Stimulated activated CD4-positive, alpha-beta T cell treated with anti-CD3 and anti-CD28 coated beads, Interleukin-15, amount 100 ng/mL, for 48 hours (primary cell): ENCODE measurements around the gene RPL36.
A peak's percentile ranks its signal among the peaks of the same experiment; 100 is the strongest.
"Not testable (repeated sequence)": the region's sequence is repeated elsewhere in the genome, so short reads cannot be mapped to it uniquely, and the experiment has no call there.

Source experiments
- DNase-seq, 2 donors: peaks; one replicate each; pipeline ENCODE4 v3.0.0-alpha.2; 2020; ENCODE audit warnings: low read depth in 2 of 2

RPL36 gene

DNA sequence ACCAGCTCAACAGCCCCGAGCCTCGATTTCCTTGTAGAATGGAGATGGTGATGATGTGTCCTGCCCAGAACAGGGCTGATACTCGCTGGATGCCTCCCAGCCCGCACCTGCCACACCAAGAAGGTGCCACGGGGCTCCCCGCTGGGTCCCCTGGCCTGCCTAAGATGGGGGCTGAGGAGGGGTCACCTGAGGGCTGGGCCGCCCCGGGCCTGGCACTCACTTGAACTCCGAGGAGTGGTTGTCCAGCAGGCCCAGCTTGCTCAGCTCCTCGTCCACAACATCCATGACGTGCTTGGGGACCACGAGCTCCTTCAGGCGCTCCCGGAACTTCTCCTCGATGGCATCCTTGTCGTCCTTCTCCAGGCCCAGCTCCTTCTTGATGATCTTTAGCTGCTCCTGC is 15.5 kb downstream of the RPL36 start:
- DNase-seq, result no peak

DNA sequence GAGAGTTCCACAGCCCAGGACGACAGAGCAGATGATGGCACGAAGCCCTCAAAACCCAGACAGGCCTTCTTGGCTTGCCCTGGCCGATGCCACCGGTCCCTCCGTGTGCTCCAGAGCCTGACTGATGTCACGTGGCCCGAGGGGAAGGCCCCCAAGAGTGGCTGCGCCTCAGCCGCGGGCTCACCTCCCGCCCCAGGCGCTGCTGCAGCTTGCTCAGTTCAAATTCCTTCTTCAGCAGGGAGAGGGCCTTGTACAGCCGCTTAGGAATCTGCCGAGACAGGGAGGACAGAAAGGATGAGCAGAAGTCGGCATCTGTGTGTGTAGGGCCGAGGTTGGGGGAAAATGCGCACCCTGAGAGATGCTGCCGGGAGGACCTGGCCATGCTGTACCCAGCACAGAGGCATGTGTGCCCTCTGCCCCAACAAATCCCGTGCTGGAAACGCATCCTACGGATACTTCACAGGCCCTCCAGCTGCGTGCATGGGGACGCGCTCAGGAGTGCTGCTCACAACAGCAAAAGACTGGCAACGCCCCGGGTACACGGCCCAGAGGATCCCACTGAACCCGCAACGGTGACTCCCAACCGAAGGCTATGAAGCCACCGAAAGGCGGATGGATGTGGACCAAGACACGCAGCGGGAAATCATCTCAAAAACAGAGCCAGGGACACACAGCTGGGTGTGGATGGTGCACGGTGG is 16.9 kb downstream of the RPL36 start:
- DNase-seq, result no peak

- DNase-seq, result no peak
Observed at GRCh38 chr19:5707576-5708575, 17.8 kb downstream of the RPL36 start.

DNA sequence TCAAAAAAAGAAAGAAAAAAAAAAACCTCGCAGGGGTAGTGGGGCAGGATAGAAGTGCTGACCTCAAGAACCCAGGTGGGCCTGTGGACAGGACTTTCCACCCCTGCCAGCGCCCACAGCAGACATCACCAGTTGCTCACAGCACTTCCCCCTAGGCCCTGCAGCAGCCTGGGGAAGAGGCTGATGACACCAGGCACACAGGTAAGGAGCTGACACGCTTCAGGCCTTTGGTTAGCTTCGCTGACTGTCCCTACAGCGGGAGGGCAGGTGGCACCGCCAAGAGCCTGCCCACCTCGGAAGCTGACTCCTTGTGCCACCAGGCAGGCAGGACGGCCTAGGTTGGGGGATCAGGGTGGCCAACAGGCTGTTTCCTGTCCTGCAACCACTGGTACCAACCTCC is 20.9 kb downstream of the RPL36 start:
- DNase-seq, result no peak

DNA sequence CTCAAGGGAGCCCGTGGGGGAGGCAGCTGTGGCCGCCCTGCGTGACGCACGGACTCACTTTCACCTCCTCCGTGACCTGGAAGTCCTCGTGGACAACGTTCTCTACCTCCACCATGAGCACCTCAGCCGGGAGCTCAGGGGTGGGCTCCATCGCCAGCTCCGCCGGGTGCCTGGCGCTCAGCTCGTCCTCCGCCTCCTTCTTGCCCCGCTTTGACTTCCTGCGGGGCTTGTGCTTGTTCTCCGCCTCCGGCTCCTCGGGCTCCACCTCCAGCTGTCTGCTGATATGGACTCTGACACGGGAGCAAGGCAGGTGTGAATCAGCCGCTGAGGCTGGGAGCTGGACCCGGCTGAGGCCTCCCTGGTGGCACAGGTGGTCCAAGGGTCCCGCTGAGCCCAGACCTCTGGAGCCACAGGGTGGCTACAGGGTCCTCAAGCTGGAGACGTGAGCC is 21.6 kb downstream of the RPL36 start:
- no peak for DNase-seq

DNA sequence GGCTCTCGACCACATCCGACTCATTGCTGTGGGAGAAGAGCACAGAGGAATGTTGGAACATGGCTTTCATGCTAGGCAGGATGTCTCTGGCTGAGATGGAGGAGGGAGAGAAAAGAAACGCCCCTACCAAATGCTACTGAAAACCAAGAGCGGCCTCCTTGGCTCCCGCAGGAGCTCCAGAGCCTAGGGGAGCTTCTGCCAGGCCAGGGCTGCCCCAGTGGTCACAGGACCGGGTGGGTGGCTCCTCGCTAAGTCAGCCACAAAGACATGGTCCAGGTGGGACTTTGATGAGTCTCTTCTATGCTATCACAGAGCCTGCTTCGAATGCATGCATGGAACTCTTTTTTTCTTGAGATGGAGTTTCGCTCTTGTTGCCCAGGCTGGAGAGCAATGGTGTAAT is 23.1 kb downstream of the RPL36 start:
- no peak for DNase-seq

- DNase-seq, result no peak
Observed at GRCh38 chr19:5714816-5715215, 24.7 kb downstream of the RPL36 start.

DNA sequence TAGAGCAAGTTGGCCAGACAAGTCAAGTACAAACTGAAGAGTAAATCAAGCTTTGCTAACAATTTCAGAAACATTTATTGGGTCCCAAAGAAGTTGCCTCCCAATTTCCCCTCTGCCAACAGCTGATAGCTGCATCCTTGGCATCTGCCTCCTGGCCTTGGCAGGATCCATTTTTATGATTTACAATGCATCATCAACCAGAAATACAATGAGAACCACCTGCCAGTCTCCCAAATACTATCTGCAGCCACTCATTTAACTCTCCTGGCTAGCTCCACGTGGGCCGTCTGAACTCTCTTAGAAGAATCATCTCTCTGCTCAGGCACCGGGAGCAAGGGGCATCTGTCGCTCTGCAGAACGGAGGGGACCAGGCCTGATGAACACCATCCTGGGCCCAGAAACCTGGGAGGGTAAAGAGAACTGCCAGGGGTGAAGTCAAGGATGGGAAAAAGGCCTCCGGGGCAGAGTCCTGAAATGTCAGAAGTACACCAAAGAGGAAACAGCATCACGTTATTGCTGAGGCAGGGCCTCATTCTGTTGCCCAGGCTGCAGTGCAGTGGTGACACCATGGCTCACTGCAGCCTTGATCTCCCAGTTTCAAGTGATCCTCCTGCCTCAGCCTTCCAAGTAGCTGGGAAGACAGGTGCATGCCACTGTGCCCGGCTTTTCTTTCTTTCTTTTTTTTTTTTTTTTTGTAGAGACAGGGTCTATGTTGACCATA is 27.3 kb downstream of the RPL36 start:
- no peak for DNase-seq

- DNase-seq, result peak; percentile 54 to 62
Observed at GRCh38 chr19:5718037-5718578, 28.0 kb downstream of the RPL36 start.

DNA sequence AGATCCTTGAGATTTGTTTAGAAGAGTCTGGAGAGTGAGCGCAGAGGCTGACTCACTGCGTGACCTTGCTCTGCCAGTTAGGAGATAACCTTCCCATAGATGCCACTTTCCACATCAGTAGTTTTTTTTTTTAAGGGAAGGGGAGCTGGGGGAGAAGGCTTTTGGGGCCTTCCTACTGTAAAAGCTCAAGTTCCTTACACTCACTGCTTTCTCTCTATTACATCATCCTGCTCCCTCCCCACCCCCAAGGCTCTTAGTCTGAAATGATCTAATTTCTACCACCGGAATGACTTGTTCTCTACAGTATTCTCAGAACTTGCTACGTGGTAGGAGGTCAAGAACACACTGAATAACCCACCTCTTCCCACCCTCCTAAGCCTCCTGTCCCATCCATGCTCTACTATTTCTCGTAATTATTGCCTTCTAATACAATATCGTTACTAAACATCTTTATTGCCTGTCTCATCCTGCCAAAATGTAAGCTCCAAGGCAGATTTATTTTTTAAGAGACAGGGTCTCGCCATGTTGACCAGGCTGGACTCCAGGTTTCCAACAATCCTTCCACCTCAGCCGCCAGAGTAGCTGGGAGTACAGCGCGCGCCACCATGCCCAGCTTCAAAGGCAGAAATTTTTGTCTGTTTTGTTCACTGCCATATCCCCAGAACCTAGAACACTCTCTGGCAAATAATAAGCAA is 28.6 kb downstream of the RPL36 start:
- DNase-seq, result peak; percentile 63 to 64

DNA sequence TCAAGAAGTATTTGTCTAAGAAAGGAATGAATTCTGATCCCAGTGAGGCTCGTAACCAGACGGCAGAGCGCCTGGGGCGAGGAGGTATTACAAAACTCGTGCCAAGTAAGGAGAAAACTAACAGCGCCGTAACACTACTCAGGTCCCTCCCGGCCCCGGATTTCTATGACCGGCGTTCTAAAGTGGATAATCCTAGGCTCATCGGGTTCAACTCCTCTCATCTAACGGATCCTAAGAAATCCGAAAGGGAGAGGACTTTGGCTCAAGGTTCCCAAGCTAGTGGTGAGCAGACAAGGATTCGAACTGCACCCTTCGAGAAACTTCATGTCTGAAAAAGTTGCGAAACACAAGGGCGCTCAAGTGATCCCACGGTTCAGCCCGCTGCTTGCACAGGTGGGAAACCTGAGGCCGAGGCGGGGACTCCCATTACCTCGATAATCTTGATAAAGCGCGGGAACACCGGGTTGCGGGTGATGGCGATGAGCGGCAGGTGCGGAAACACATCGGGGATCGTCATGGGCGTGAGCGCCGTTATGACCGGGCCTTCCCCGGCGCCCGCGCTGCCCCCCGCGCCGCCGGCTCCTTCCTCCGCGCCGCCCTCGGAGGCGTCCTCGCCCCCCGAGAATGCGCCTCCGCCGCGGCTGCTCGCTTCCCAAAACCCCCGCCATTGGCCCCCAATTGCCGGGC is 29.3 kb downstream of the RPL36 start:
- DNase-seq, result no peak

- DNase-seq, result peak; percentile 97 to 98
Observed at GRCh38 chr19:5719961-5720790, 30.1 kb downstream of the RPL36 start, which contains the start of the genes CATSPERD and LONP1. Gene CATSPERD, plus strand, starts transcription at chr19:5720637. Its CDS starts 101 bp downstream, at chr19:5720738. Gene LONP1, minus strand, starts transcription at chr19:5720146. Its CDS starts 14 bp downstream, at chr19:5720132.

GRCh38 chr19:5727453-5728050 is 37.5 kb downstream of the RPL36 start:
- DNase-seq, result no peak

GRCh38 chr19:5733172-5733571 is 43.1 kb downstream of the RPL36 start:
- not testable (repeated sequence) for DNase-seq

DNA sequence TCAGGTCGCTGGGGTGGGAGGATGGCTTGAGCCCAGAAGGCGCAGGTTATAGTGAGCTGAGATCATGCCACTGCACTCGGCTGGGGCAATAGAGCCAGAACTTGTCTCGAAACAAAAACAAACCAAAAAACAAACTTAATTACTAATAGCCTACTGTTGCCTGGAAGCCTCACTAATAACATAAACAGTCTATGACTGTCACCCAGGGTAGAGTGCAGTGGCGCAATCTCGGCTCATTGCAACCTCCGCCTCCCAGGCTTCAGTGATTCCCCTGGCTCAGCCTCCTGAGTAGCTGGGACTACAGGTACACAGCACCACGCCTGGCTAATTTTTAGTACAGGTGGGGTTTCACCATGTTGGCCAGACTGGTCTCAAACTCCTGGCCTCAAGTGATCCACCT is 48.3 kb downstream of the RPL36 start:
- no peak for DNase-seq
